Prostate gland (tissue), 2 donors: Measurements from ENCODE around the gene SH3RF2. TPM values are rescaled to one million over a fixed set of nuclear protein-coding genes. Genes with fewer than 3 reads are reported as not detected.

Experiments used
- DNase-seq: peaks from one replicate; pipeline ENCODE4 v3.0.0-alpha.2; 2019; ENCODE audit warnings: low spot score
- H3K27ac ChIP-seq, 2 donors: fragments of 200-600 bp; sonication (generic); 2 replicates each; pipeline ENCODE4 v1.5.1; 2017 to 2019
- H3K27me3 ChIP-seq: fragments of 200-600 bp; sonication (generic); replicated peaks from 2 replicates; pipeline ENCODE4 v1.5.1; 2019; ENCODE audit not compliant: insufficient read depth
- H3K36me3 ChIP-seq, 2 donors: fragments of 200-600 bp; sonication (generic); 1 replicate in 1 of 2; 2 replicates in 1 of 2; pipeline versions ENCODE4 v1.5.1 to v1.8.1; 2017 to 2019
- H3K4me1 ChIP-seq: fragments of 200-600 bp; sonication (generic); replicated peaks from 2 replicates; pipeline ENCODE4 v1.5.1; 2019
- H3K4me3 ChIP-seq, 2 donors: fragments of 200-600 bp; sonication (generic); 2 replicates each; pipeline ENCODE4 v1.5.1; 2017 to 2019
- H3K9me3 ChIP-seq: fragments of 200-600 bp; sonication (generic); 2 replicates; pipeline ENCODE4 v1.5.1; 2017
- CTCF ChIP-seq, 4 experiments: fragments of 200-600 bp in 2 of 4; fragments of 450-650 bp in 2 of 4; sonication (generic) in 2 of 4; IDR thresholded peaks; 1 replicate in 3 of 4; 2 replicates in 1 of 4; pipeline ENCODE4 v1.5.1; 2016 to 2019; ENCODE audit warnings: antibody characterized with exemption in 4 of 4, mild to moderate bottlenecking in 2 of 4, moderate library complexity in 2 of 4
- POLR2A ChIP-seq: fragments of 450-650 bp; IDR thresholded peaks from one replicate; pipeline ENCODE4 v1.6.1; 2016; ENCODE audit warnings: antibody characterized with exemption, mild to moderate bottlenecking
- POLR2AphosphoS5 ChIP-seq: sonication (generic); formaldehyde crosslinking; IDR thresholded peaks from one replicate; pipeline ENCODE4 v1.6.1; 2017; ENCODE audit warnings: antibody characterized with exemption
- WGBS: methylation state at CpG from one replicate; pipeline ENCODE4 v1.1.5; 2018; 5-methylcytosine and 5-hydroxymethylcytosine counted together
- intact Hi-C: fragments of 100-400 bp; cut with DNase I; formaldehyde crosslinking; loops from one replicate; pipeline ENCODE4 v1.14.2; 2022
- total RNA-seq, 2 donors: library from RNA; depleted of rRNA; stranded (reverse); fragments of >200 nt; gene quantifications; one replicate each; pipeline ENCODE4 v1.1.0, GENCODE V29; 2016

The SH3RF2 gene
- total RNA-seq, 2 donors from 2014 or later: 18.2 to 43.9 TPM

- H3K27ac ChIP-seq: no peak overlapping the region
- H3K36me3 ChIP-seq: no peaks in the 10 kb centered on the region
- H3K4me3 ChIP-seq: no peak overlapping the region
- peaks cover 1% of the 10 kb centered on the region for H3K4me1 ChIP-seq
- no peaks in the 10 kb centered on the region for H3K27me3 ChIP-seq
- no peaks in the 10 kb centered on the region for H3K9me3 ChIP-seq
- WGBS: 73% methylated on average over 3 of the region's 3 CpGs
- DNase-seq: no peak
- intact Hi-C loops: no loop called here
- no peak for TF ChIP-seq POLR2AphosphoS5
- no peak for TF ChIP-seq POLR2A
- TF ChIP-seq CTCF (IDR thresholded peaks at IDR 0.05): no peak
These were observed 5.8 kb downstream of the SH3RF2 start for GRCh38 chr5:145942201-145942600.

- Histone ChIP-seq H3K36me3 (no peaks in the 10 kb centered on the region), H3K9me3 (no peaks in the 10 kb centered on the region), H3K27me3 (no peaks in the 10 kb centered on the region), H3K27ac (no peak overlapping the region), H3K4me1 (no peaks in the 10 kb centered on the region), H3K4me3 (no peak overlapping the region)
- intact Hi-C loops: no loop called here
- no peak for DNase-seq
- no peak for TF ChIP-seq POLR2A
- no peak for TF ChIP-seq POLR2AphosphoS5
- no peak for TF ChIP-seq CTCF (IDR thresholded peaks at IDR 0.05)
These were observed 6.4 kb downstream of the SH3RF2 start for GRCh38 chr5:145942749-145943148.

- Histone ChIP-seq H3K27ac (no peak overlapping the region), H3K4me3 (no peak overlapping the region), H3K27me3 (no peaks in the 10 kb centered on the region), H3K36me3 (no peaks in the 10 kb centered on the region), H3K4me1 (no peaks in the 10 kb centered on the region), H3K9me3 (no peaks in the 10 kb centered on the region)
- WGBS: 47% methylated on average over 2 of the region's 2 CpGs
- no peak for TF ChIP-seq POLR2AphosphoS5
- DNase-seq: no peak
- intact Hi-C loops: no loop called here
These were observed 7.3 kb downstream of the SH3RF2 start for GRCh38 chr5:145943674-145944121.

GRCh38 chr5:145944328-145944727 is 8.0 kb downstream of the SH3RF2 start:
- Histone ChIP-seq H3K4me1 (no peaks in the 10 kb centered on the region), H3K36me3 (no peaks in the 10 kb centered on the region), H3K4me3 (no peak overlapping the region), H3K9me3 (no peaks in the 10 kb centered on the region), H3K27me3 (no peaks in the 10 kb centered on the region), H3K27ac (no peak overlapping the region)
- WGBS: 85% methylated on average over 3 of the region's 3 CpGs
- no peak for TF ChIP-seq CTCF (IDR thresholded peaks at IDR 0.05)
- TF ChIP-seq POLR2AphosphoS5: no peak
- TF ChIP-seq POLR2A: no peak
- intact Hi-C loops: no loop called here
- no peak for DNase-seq

- Histone ChIP-seq H3K4me3 (no peak overlapping the region), H3K27ac (no peak overlapping the region), H3K27me3 (no peaks in the 10 kb centered on the region), H3K4me1 (no peaks in the 10 kb centered on the region), H3K36me3 (no peaks in the 10 kb centered on the region), H3K9me3 (no peaks in the 10 kb centered on the region)
- no peak for TF ChIP-seq CTCF (IDR thresholded peaks at IDR 0.05)
- TF ChIP-seq POLR2A: no peak
- no peak for TF ChIP-seq POLR2AphosphoS5
- intact Hi-C loops: no loop called here
- 92% methylated on average over 2 of the region's 2 CpGs for WGBS
- DNase-seq: no peak
These were observed 9.3 kb downstream of the SH3RF2 start for GRCh38 chr5:145945620-145946111.
